ENCODE measurements around the gene FREM3. TPM values are rescaled to one million over a fixed set of nuclear protein-coding genes. Genes with fewer than 3 reads are reported as not detected.

The FREM3 gene
- polyA plus RNA-seq, 1 of the 3 experiments (the other 2 are of a cell fraction): 0.03 TPM

DNA sequence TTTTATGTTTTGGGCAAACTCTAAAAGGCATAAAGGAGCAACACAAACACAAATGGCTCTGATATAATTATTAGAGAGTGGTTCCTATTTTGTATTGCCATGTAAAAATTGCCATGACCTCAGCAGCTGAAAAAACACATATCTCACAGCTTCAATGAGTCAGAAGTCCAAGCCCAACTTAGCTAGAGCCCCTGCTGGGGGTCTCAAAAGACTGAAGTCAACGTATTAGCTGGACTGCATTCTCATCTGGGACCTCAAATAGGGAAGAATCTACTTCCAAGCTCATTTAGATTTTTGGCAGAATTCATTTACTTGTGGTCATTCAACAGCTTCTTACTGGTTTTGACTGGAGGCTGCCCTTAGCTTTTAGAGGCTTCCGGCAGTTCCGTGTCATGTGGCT, 47.4 kb downstream of the FREM3 start:
- H3K79me2 ChIP-seq (ENCODE audit: insufficient read depth): no peaks in the 10 kb centered on the region
- H3F3A ChIP-seq (replicated peaks; ENCODE audit: insufficient read depth): no peaks in the 10 kb centered on the region
- H3K9me3 ChIP-seq: no peaks in the 10 kb centered on the region
- no peaks in the 10 kb centered on the region for H4K20me1 ChIP-seq (ENCODE audit: insufficient read depth)
- no peak overlapping the region for H3K4me2 ChIP-seq
- ChIA-PET POLR2A (no interaction called here), CTCF (no interaction called here)
- no peak for DNase-seq
- no peak overlapping the region for H3K9ac ChIP-seq
- H3K4me1 ChIP-seq (ENCODE audit: control insufficient read depth in 1 of 2, insufficient read depth in 2 of 2, low read depth in 1 of 2, low read length in 1 of 2): no peaks in the 10 kb centered on the region
- no peaks in the 10 kb centered on the region for H3K36me3 ChIP-seq (replicated peaks in 1 of 2; ENCODE audit: control insufficient read depth in 1 of 2, insufficient read depth in 2 of 2, low read length in 1 of 2)
- 81% methylated on average over 3 of the region's 3 CpGs for WGBS (ENCODE audit: low lambda C conversion rate)
- no peak overlapping the region for H3K27ac ChIP-seq (ENCODE audit: low read depth in 2 of 2, low read length in 1 of 2)
- no peak for TF ChIP-seq SIN3A (IDR thresholded peaks at IDR 0.05; ENCODE audit: borderline replicate concordance, low read depth, low read length)
- TF ChIP-seq YY1 (IDR thresholded peaks at IDR 0.05; ENCODE audit: low read depth): no peak
- TF ChIP-seq USF2 (IDR thresholded peaks at IDR 0.05; ENCODE audit: borderline replicate concordance, low read depth, low read length): no peak
- H2AFZ ChIP-seq (ENCODE audit: low read depth): no peak overlapping the region
- H3K9me2 ChIP-seq: no peaks in the 10 kb centered on the region
- no peaks in the 10 kb centered on the region for H3K27me3 ChIP-seq (ENCODE audit: insufficient read depth)
- H3K4me3 ChIP-seq (ENCODE audit: low read depth in 2 of 2, low read length in 1 of 2): no peak overlapping the region

DNA sequence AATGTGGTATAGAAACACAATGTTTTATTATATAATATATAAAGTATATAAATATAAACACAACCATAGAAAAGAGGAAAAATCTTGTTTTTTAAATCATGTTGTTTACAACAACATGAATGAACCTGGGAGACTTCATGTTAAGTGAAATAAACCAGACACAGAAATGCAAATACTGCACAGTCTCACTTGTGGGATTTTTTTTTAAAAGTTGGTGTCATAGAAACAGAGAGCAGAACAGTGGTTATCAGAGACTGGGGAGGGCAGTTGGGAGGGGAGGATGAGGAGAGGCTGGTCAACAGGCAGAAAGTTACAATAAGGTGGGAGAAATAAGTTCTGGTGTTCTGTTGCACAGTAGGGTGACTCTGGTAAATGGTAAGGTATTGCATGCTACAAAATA, 57.1 kb downstream of the FREM3 start:
- Histone ChIP-seq H2AFZ (ENCODE audit: low read depth) (no peak overlapping the region), H3K79me2 (ENCODE audit: insufficient read depth) (no peaks in the 10 kb centered on the region), H4K20me1 (ENCODE audit: insufficient read depth) (no peaks in the 10 kb centered on the region), H3K4me3 (ENCODE audit: low read depth in 2 of 2, low read length in 1 of 2) (no peak overlapping the region), H3K4me1 (ENCODE audit: control insufficient read depth in 1 of 2, insufficient read depth in 2 of 2, low read depth in 1 of 2, low read length in 1 of 2) (no peaks in the 10 kb centered on the region), H3K27me3 (ENCODE audit: insufficient read depth) (no peaks in the 10 kb centered on the region), H3K36me3 (replicated peaks in 1 of 2; ENCODE audit: control insufficient read depth in 1 of 2, insufficient read depth in 2 of 2, low read length in 1 of 2) (no peaks in the 10 kb centered on the region), H3K27ac (ENCODE audit: low read depth in 2 of 2, low read length in 1 of 2) (no peak overlapping the region), H3K9ac (no peak overlapping the region), H3K9me2 (no peaks in the 10 kb centered on the region), H3F3A (replicated peaks; ENCODE audit: insufficient read depth) (no peaks in the 10 kb centered on the region), H3K4me2 (no peak overlapping the region), H3K9me3 (no peaks in the 10 kb centered on the region)
- TF ChIP-seq GATA2 (CRISPR knock-in tag; IDR thresholded peaks at IDR 0.05) (no peak), RAD21 (IDR thresholded peaks at IDR 0.05; ENCODE audit: low read length) (no peak), RCOR1 (IDR thresholded peaks at IDR 0.05; ENCODE audit: low read length) (no peak), NFIC (IDR thresholded peaks at IDR 0.05; ENCODE audit: borderline replicate concordance) (no peak), ELF1 (IDR thresholded peaks at IDR 0.05) (no peak), USF2 (IDR thresholded peaks at IDR 0.05; ENCODE audit: borderline replicate concordance, low read depth, low read length) (no peak), USF1 (IDR thresholded peaks at IDR 0.05; ENCODE audit: borderline replicate concordance, low read depth) (no peak), MXI1 (IDR thresholded peaks at IDR 0.05; ENCODE audit: low read depth, low read length) (no peak), SIN3A (IDR thresholded peaks at IDR 0.05; ENCODE audit: borderline replicate concordance, low read depth, low read length) (no peak), POLR2AphosphoS5 (IDR thresholded peaks at IDR 0.05; ENCODE audit: low read depth, low read length) (no peak), FOXM1 (IDR thresholded peaks at IDR 0.05; ENCODE audit: low read depth) (no peak), EZH2phosphoT487 (IDR thresholded peaks at IDR 0.05; ENCODE audit: borderline replicate concordance, low read depth) (no peak), FOSL2 (IDR thresholded peaks at IDR 0.05; ENCODE audit: borderline replicate concordance, low read depth) (no peak), NRF1 (IDR thresholded peaks at IDR 0.05; ENCODE audit: low read depth, low read length) (no peak), REST (IDR thresholded peaks at IDR 0.05; ENCODE audit: low read depth, low read length) (no peak), MAX (IDR thresholded peaks at IDR 0.05; ENCODE audit: low read depth) (no peak)
- ChIA-PET CTCF (no interaction called here), POLR2A (no interaction called here)
- no peak for DNase-seq

Measured in SK-N-SH (cell line).